Keratinocyte (primary cell): ENCODE measurements around the gene FBXO46. TPM values are rescaled to one million over a fixed set of nuclear protein-coding genes. Genes with fewer than 3 reads are reported as not detected.

Source experiments
- DNase-seq: peaks from one replicate; pipeline ENCODE4 v3.0.0-alpha.2; 2011; ENCODE audit warnings: low read depth, missing footprints, low spot score
- FAIRE-seq: peaks from 2 replicates; lab custom pipeline; 2011; peaks lifted over from hg19 to GRCh38; lab: Jason Lieb, UNC
- H2AFZ ChIP-seq: 2 replicates; pipeline ENCODE4 v1.6.0; 2012; ENCODE audit warnings: low read length, control low read depth, inconsistent platforms; ENCODE audit not compliant: control insufficient read depth
- H3K27ac ChIP-seq: 2 replicates; pipeline ENCODE4 v1.5.1; 2011; ENCODE audit warnings: low read length; ENCODE audit not compliant: control insufficient read depth, insufficient read depth
- H3K27me3 ChIP-seq: 3 replicates; pipeline ENCODE4 v1.6.0; 2011; ENCODE audit warnings: low read length; ENCODE audit not compliant: control insufficient read depth, insufficient read depth; ENCODE audit errors: extremely low read depth
- H3K36me3 ChIP-seq, 2 experiments: 2 replicates in 1 of 2; 3 replicates in 1 of 2; pipeline ENCODE4 v1.5.1; 2011; ENCODE audit warnings: low read length in 2 of 2, mild to moderate bottlenecking in 1 of 2; ENCODE audit not compliant: control insufficient read depth in 2 of 2, insufficient read depth in 2 of 2; ENCODE audit errors: extremely low read depth in 1 of 2
- H3K4me1 ChIP-seq: 3 replicates; pipeline ENCODE4 v1.5.1; 2011; ENCODE audit warnings: low read length; ENCODE audit not compliant: control insufficient read depth, insufficient read depth; ENCODE audit errors: extremely low read depth
- H3K4me2 ChIP-seq: 3 replicates; pipeline ENCODE4 v1.6.0; 2011; ENCODE audit warnings: low read depth, low read length; ENCODE audit not compliant: control insufficient read depth, insufficient read depth; ENCODE audit errors: extremely low read depth
- H3K4me3 ChIP-seq, 3 experiments: fragments of 200-600 bp in 1 of 3; sonication (generic) in 1 of 3; 2 replicates in 2 of 3; 3 replicates in 1 of 3; pipeline ENCODE4 v1.5.1; 2011 to 2016; ENCODE audit warnings: low read length in 3 of 3, mild to moderate bottlenecking in 3 of 3, control low read depth in 2 of 3, inconsistent platforms in 1 of 3, low read depth in 1 of 3, mixed read lengths in 1 of 3, mixed run types in 1 of 3, moderate library complexity in 1 of 3; ENCODE audit not compliant: control insufficient read depth in 2 of 3, insufficient read depth in 2 of 3; ENCODE audit errors: extremely low read depth in 1 of 3
- H3K79me2 ChIP-seq: 2 replicates; pipeline ENCODE4 v1.6.0; 2012; ENCODE audit warnings: low read length; ENCODE audit not compliant: control insufficient read depth, insufficient read depth
- H3K9ac ChIP-seq: 3 replicates; pipeline ENCODE4 v1.6.0; 2011; ENCODE audit warnings: low read length; ENCODE audit not compliant: control insufficient read depth, insufficient read depth; ENCODE audit errors: extremely low read depth
- H3K9me1 ChIP-seq: 3 replicates; pipeline ENCODE4 v1.6.0; 2011; ENCODE audit warnings: low read length; ENCODE audit not compliant: control insufficient read depth, insufficient read depth; ENCODE audit errors: extremely low read depth
- H3K9me3 ChIP-seq: 2 replicates; pipeline ENCODE4 v1.5.1; 2012; ENCODE audit warnings: low read depth, low read length; ENCODE audit not compliant: control insufficient read depth
- H4K20me1 ChIP-seq: 3 replicates; pipeline ENCODE4 v1.6.0; 2011; ENCODE audit warnings: low read length; ENCODE audit not compliant: control insufficient read depth, insufficient read depth; ENCODE audit errors: extremely low read depth
- EZH2 ChIP-seq: IDR thresholded peaks from one replicate; pipeline ENCODE4 v1.6.1; 2012; ENCODE audit warnings: inconsistent platforms, mild to moderate bottlenecking, low read length, moderate library complexity
- dilution Hi-C: fragments of 300-500 bp; cut with MboI; formaldehyde crosslinking; loops from one replicate; pipeline ENCODE4 v1.7.0; 2020; ENCODE audit warnings: low sequenced_read_pairs; ENCODE audit not compliant: extremely low pct_ligation_motif_present
- polyA plus RNA-seq, 5 experiments: library from polyadenylated mRNA; depleted of rRNA in 3 of 5; stranded (reverse) in 3 of 5; stranded (forward) in 1 of 5; unstranded in 1 of 5; fragments of >200 nt; gene quantifications; 1 replicate in 1 of 5; 2 replicates in 3 of 5; 3 replicates in 1 of 5; pipeline versions ENCODE4 v1.2.1 to v1.2.3, GENCODE V29; 2011 to 2012; ENCODE audit warnings: missing spikeins in 2 of 5, low read depth in 1 of 5, low replicate concordance in 1 of 5
- TF ChIP-seq, protein P1 (sequence below), 3 experiments: IDR thresholded peaks in 1 of 3; conservative IDR thresholded peaks in 1 of 3; optimal IDR thresholded peaks in 1 of 3; 2 replicates in 2 of 3; 3 replicates in 1 of 3; pipeline versions ENCODE3 to v1.5.1; 2011; ENCODE audit warnings: low read length in 3 of 3, mild to moderate bottlenecking in 3 of 3, moderate library complexity in 2 of 3, control low read depth in 1 of 3, inconsistent platforms in 1 of 3; ENCODE audit not compliant: insufficient read depth in 2 of 3; ENCODE audit errors: extremely low read depth in 1 of 3

The FBXO46 gene
- polyA plus RNA-seq, 1 donor (not counting 4 experiments of a cell fraction or from before 2014, with no cell fraction given) = 2.1 TPM

DNA sequence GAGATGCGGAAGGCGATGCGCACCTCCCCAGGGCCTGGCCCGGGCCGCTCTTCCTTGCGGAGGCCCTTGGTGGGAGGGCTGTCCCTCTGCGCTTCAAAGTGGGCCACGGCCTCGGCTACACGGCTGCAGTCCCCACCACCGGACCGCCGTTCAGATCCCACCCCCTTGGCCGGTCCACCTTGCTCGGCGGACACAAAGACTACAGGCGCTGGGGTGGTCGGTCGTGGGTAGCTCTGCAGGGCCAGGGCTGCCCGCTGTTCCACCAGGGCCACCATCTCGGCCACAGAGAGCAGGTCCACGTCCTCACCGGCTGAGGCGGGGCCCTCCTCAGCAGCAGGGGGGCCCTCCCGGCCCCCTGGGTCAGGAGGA is 18.0 kb downstream of the FBXO46 start:
- Histone ChIP-seq H3K4me3 (no peak overlapping the region), H3K36me3 (peaks cover 14 to 15% of the 10 kb centered on the region in 2 experiments), H3K9me1 (no peaks in the 10 kb centered on the region), H3K4me2 (no peak overlapping the region), H2AFZ (no peak overlapping the region), H3K79me2 (peaks cover 38% of the 10 kb centered on the region), H3K4me1 (peaks cover 7% of the 10 kb centered on the region), H3K9me3 (no peaks in the 10 kb centered on the region), H4K20me1 (no peaks in the 10 kb centered on the region), H3K9ac (no peak overlapping the region), H3K27ac (no peak overlapping the region), H3K27me3 (no peaks in the 10 kb centered on the region)
- TF ChIP-seq, protein P1, sequence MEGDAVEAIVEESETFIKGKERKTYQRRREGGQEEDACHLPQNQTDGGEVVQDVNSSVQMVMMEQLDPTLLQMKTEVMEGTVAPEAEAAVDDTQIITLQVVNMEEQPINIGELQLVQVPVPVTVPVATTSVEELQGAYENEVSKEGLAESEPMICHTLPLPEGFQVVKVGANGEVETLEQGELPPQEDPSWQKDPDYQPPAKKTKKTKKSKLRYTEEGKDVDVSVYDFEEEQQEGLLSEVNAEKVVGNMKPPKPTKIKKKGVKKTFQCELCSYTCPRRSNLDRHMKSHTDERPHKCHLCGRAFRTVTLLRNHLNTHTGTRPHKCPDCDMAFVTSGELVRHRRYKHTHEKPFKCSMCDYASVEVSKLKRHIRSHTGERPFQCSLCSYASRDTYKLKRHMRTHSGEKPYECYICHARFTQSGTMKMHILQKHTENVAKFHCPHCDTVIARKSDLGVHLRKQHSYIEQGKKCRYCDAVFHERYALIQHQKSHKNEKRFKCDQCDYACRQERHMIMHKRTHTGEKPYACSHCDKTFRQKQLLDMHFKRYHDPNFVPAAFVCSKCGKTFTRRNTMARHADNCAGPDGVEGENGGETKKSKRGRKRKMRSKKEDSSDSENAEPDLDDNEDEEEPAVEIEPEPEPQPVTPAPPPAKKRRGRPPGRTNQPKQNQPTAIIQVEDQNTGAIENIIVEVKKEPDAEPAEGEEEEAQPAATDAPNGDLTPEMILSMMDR (optimal IDR thresholded peaks at IDR 0.05 in 1 of 3, IDR thresholded peaks at IDR 0.05 in 1 of 3, conservative IDR thresholded peaks at IDR 0.05 in 1 of 3; ENCODE audit: extremely low read depth in 1 of 3, insufficient read depth in 2 of 3, low read length in 3 of 3) = no peak
- TF ChIP-seq EZH2 = no peak
- dilution Hi-C loops = no loop called here
- FAIRE-seq (no peak), DNase-seq (no peak)

- H3K9me3 ChIP-seq = no peaks in the 10 kb centered on the region
- no peaks in the 10 kb centered on the region for H3K27me3 ChIP-seq
- H3K27ac ChIP-seq = no peak overlapping the region
- H3K4me3 ChIP-seq = no peak overlapping the region
- H3K4me2 ChIP-seq = no peak overlapping the region
- dilution Hi-C loops = no loop called here
- DNase-seq (no peak), FAIRE-seq (no peak)
- H3K9me1 ChIP-seq = no peaks in the 10 kb centered on the region
- peaks cover 38% of the 10 kb centered on the region for H3K79me2 ChIP-seq
- H3K4me1 ChIP-seq = peaks cover 6% of the 10 kb centered on the region
- H3K9ac ChIP-seq = no peak overlapping the region
- H4K20me1 ChIP-seq = no peaks in the 10 kb centered on the region
- peaks cover 14 to 15% of the 10 kb centered on the region in 2 experiments for H3K36me3 ChIP-seq
- TF ChIP-seq, protein P1 (optimal IDR thresholded peaks at IDR 0.05 in 1 of 3, IDR thresholded peaks at IDR 0.05 in 1 of 3, conservative IDR thresholded peaks at IDR 0.05 in 1 of 3; ENCODE audit: extremely low read depth in 1 of 3, insufficient read depth in 2 of 3, low read length in 3 of 3) = no peak
- TF ChIP-seq EZH2 = no peak
- no peak overlapping the region for H2AFZ ChIP-seq
Measured at GRCh38 chr19:45711851-45712698, 18.6 kb downstream of the FBXO46 start.
